ENCODE data around the gene SLC5A1.

Gene SLC5A1

GRCh38 chr22:32050678-32051515 lies 7.8 kb downstream of the SLC5A1 start:
- DNase-seq (ENCODE audit: low read depth in 3 of 3), result peak; percentile 46 to 77 (median 49)

- no peak for DNase-seq (ENCODE audit: low read depth in 3 of 3)
Observed at GRCh38 chr22:32052244-32052643, 9.2 kb downstream of the SLC5A1 start.

- no peak for DNase-seq (ENCODE audit: low read depth in 3 of 3)
Observed at GRCh38 chr22:32052936-32053791, 10.1 kb downstream of the SLC5A1 start.

DNA sequence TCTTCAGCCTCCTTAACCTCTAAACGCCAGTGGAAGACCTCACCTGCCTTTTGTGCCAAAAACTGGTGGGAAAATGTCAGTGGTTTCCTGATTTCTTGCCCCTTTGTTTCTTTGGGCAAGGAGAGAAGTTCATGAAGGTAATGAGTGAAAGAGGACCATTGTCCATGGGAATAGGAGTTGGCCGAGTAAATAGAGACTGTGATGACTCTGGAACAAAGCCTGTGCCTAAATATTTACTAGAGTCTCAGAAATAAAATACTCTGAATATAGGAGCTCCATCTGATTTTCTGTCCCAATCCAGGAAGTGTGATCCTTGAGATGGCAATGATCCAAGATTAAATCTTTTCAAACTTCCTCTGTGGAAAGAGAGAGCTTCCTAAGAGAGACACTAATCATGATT lies 12.0 kb downstream of the SLC5A1 start:
- DNase-seq (ENCODE audit: low read depth in 3 of 3), result no peak

DNA sequence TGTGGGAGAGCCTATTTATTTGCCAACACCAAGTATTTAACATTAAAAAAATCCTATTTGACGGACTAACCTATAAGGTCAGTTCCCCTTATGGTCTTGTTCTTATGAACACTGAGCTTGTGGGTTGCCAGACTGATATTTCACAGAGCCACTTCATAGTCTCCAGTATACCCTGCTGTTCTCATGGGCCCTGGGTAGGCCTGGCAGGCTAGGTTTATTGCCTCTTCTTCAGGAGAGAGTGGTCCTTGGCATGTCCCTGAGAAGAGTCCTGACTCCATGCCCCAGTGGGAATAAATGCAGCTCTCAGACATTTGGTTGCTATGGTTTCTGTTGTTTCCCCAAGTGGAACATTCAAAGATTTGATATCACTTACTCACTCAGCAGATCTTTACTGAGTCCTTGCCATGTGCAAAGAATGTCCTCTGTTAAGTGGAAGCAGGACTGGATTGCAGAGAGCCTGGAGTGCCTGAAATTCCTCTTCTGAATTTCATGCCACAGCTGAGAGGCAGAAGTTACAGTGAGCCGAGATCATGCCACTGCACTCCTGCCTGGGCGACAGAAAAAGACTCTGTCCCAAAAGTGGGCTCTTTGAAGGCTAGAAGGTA lies 15.7 kb downstream of the SLC5A1 start:
- DNase-seq (ENCODE audit: low read depth in 3 of 3), result no peak

- no peak for DNase-seq (ENCODE audit: low read depth in 3 of 3)
Observed at GRCh38 chr22:32059426-32059825, 16.4 kb downstream of the SLC5A1 start.

GRCh38 chr22:32063701-32064100 lies 20.6 kb downstream of the SLC5A1 start:
- no peak for DNase-seq (ENCODE audit: low read depth in 3 of 3)

- no peak for DNase-seq (ENCODE audit: low read depth in 3 of 3)
Observed at GRCh38 chr22:32066820-32067219, 23.8 kb downstream of the SLC5A1 start.

DNA sequence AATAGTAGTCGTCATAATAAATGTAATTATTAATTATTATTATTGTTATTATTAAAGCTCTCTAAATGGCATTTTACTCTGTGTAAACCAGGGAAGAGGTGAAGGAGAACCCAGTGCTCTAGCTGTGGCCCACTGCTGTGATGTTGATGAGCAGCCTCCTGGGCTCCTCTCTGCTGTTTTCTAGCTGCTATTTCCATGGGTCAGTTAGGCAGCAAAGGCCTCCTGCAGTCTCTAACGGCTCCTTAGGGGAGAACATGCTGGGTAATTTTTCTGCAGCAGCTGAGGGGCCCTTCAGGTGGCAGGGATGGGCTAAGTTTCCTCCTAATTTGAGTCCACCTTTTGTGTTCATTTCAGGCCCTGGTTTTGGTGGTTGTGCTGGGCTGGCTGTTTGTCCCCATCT lies 24.6 kb downstream of the SLC5A1 start:
- no peak for DNase-seq (ENCODE audit: low read depth in 3 of 3)

DNA sequence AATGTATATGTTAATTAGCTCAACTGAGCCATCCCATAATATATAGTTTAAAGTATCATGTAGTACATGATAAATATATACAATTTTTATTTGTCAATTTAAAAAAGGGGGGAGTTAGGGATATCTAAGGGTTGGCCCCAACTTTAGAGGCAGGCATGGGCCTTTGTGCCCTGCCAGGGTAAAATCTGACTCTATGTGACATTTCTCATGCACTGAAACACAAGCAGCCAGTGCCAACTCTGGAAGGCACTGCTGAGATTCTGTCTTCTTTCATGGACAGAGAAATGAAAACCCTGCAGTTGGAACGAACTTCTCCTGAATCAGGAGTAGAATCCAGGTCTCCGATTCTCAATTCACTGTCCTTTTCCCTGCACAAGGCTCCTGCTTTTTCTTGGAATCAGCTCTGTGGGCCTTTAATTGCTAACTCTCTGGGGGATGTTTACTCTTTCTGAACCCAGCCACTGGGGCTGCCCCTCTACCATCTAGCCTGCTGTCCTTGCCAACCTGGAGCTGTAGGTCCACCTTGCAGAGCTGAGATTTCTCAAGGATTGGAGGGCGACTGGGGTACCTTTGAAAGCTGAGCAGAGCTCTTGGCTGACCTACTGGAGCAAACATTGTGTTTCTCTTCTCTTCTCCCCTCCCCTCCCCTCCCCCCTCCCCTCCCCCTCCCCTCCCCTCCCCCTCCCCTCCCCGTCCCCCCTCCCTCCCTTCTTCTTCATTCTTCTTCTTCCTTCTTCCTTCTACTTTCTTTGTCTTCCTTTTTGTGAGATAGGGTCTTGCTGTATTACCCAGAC lies 26.7 kb downstream of the SLC5A1 start:
- no peak for DNase-seq (ENCODE audit: low read depth in 3 of 3)

DNA sequence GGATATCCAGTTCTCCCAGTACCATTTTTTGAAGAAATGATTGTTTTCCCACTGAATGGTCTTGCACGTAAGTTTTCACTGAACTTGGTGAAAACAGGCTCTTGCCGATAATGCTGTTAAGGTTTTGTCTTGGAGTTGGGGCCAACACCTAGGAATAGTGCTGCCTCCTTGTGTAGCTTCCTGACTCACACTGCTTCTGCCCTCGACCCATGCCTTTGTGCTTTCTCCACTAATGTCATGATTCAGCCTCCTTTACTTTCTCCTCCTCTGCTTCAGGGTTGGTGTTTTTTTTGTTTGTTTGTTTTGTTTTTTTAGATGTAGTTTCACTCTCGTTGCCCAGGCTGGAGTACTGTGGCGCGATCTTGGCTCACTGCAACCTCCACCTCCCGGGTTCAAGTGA lies 30.2 kb downstream of the SLC5A1 start:
- DNase-seq (ENCODE audit: low read depth in 3 of 3), result no peak

- DNase-seq (ENCODE audit: low read depth in 3 of 3), result no peak
Observed at GRCh38 chr22:32073823-32074380, 30.8 kb downstream of the SLC5A1 start.

GRCh38 chr22:32075997-32076760 lies 33.1 kb downstream of the SLC5A1 start:
- no peak for DNase-seq (ENCODE audit: low read depth in 3 of 3)

DNA sequence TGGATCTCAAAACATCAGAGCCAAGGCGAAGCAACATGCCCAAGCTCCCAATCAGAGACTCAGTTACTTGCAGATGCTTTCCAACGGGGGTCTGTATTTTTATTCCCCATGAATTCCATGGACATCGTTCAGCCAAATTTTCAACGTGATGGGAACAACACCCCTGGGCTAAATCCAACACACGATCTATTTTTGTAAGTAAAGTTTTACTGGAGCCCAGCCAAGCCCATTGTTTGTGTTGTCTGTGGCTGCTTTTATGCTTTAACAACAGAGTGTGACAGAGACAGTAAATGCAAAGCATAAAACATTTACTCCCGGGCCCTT lies 33.7 kb downstream of the SLC5A1 start:
- no peak for DNase-seq (ENCODE audit: low read depth in 3 of 3)

DNA sequence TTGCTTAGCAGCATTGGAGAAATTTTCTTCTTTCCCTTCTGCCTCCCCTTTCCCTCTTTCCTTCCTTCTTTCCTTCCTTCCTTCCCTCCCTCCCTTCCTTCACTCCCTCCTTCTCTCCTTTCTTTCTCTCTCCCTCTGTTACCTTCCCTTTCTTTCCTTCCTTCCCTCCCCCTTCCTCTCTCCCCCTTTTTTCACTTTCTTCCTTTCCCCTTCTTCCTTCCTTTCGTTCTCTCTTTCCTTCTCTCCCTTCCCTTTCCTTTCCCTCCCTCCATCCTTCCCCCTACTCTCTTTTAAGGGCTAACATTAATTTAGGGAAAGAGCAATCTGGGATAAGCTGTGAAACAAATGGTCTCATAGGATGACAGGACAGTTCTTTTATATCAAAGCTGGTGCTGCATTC lies 34.1 kb downstream of the SLC5A1 start:
- DNase-seq (ENCODE audit: low read depth in 3 of 3), result no peak

DNA sequence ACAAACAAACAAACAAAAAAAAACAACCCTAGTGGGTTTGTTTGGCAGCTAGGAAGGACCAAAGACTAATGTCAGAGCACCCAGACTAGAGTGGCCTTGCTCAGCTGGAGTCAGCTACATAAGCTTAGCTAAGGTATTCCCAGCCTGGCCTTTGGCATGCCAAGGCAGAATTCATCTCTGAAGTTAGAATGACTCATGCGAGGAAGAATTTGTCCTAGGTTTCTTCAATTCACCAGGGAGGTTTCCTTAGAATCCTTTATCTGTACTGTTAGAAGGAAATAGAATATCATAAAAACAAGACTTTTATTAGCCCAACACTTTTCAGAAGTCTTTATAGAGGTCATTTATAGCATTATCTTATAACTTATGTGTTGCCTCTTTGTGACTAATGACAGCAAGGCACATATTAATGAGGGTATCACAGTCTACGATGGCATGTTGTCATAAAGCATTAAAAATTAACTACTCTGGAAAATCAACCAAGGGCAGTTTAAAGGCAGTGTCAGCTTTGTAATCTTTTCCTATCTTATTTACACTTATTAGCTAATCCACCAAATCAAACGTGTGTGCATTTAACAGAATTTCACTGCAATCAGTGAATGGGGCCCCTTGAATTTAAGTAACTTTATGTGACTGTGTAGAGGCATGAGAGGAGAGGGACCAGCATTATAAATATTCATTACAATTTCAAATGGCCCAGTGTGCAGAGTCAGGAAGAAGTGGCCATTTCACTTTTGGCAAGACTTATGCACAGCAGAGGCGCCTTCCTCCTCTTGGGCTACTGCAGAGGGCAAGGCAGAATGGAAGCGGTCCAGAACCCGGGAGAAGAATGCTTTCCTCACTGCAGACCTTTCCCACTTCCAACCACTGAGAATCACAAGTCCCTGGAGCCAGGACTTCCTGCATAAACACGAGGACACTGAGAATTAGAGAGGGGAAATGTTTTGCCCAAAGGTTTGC lies 36.3 kb downstream of the SLC5A1 start:
- no peak for DNase-seq (ENCODE audit: low read depth in 3 of 3)

DNA sequence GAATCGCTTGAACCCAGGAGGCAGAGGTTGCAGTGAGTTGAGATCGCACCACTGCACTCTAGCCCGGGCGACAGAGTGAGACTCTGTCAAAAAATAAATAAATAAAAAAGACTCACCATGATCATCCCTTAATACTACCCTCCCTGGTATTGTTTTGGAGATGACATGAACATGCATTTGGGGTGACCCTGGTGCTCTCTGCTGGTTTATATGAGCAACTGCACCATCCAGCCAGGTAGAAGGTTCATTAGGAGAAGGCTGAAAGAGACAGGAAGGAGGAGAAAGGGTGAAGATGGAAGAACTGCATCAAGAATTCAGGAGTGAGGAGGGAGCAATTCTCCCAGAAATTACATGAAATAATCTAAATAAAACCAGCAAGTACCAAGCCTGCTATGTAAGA lies 37.8 kb downstream of the SLC5A1 start:
- DNase-seq (ENCODE audit: low read depth in 3 of 3), result peak in 1 of 3 donors; percentile 6

GRCh38 chr22:32082331-32082730 lies 39.3 kb downstream of the SLC5A1 start:
- no peak for DNase-seq (ENCODE audit: low read depth in 3 of 3)

DNA sequence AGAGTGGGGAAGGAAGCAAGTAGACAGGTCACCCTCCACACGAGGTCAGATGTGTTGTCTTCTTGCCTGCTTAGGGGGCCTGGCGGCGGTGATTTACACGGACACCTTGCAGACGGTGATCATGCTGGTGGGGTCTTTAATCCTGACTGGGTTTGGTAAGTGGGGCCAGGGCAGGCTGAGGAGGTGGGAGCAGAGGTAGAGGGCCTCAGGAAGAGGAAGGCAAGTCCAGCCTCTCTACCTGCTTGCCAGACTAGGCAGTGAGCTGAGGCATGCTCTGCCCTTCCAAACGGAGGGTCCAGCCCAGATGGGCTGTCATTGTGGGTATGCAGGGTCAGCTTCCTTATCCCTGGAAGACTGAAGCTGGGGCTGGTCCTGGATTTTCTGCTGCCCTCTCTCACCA lies 39.9 kb downstream of the SLC5A1 start:
- DNase-seq (ENCODE audit: low read depth in 3 of 3), result no peak

- no peak for DNase-seq (ENCODE audit: low read depth in 3 of 3)
Observed at GRCh38 chr22:32083814-32084213, 40.8 kb downstream of the SLC5A1 start.
